HepG2 (cell line): ENCODE measurements around the gene LSMEM2. TPM values are rescaled to one million over a fixed set of nuclear protein-coding genes. Genes with fewer than 3 reads are reported as not detected.

ENCODE experiments used
- ATAC-seq: fragments of 200-7000 bp; cut with Tn5 transposase; 3 replicates; pipeline ENCODE4 v1.9.1; 2020; ENCODE audit warnings: mild to moderate bottlenecking, moderate library complexity
- BruUV-seq: library from RNA; stranded (reverse); fragments of 400-500 nt; replicated peaks from 2 replicates; lab custom pipeline; 2021; lab: Mats Ljungman, UMichigan
- CTCF ChIA-PET: fragments of 300-600 bp; formaldehyde crosslinking; extraction: SDS; loops from one replicate; lab custom pipeline; 2021; ENCODE audit warnings: low total read pairs, inconsistent platforms, low intra/inter-chr PET ratio; lab: Yijun Ruan, JAX
- POLR2A ChIA-PET: fragments of 350-600 bp; sonication (Branson Sonifier 250); formaldehyde crosslinking; loops from one replicate; lab custom pipeline; 2020; ENCODE audit warnings: antibody characterized with exemption, inconsistent platforms; lab: Yijun Ruan, JAX
- DNase-seq: peaks from one replicate; pipeline ENCODE4 v3.0.0-alpha.2; 2015; ENCODE audit warnings: low spot score
- FAIRE-seq: peaks from 3 replicates; lab custom pipeline; 2011; peaks lifted over from hg19 to GRCh38; lab: Jason Lieb, UNC
- H2AFZ ChIP-seq: one replicate; pipeline ENCODE4 v1.6.1; 2011; ENCODE audit warnings: low read length, inconsistent platforms
- H3K27ac ChIP-seq: fragments of 300-600 bp; 3 replicates; pipeline ENCODE4 v1.8.0; 2011; ENCODE audit warnings: mixed run types, mild to moderate bottlenecking, mixed read lengths, low read length, inconsistent platforms; ENCODE audit not compliant: insufficient read depth; ENCODE audit errors: extremely low read length
- H3K27me3 ChIP-seq, 2 experiments: fragments of 200-600 bp in 1 of 2; 2 replicates in 1 of 2; 3 replicates in 1 of 2; pipeline versions ENCODE4 v1.6.0 to v1.8.0; 2011; ENCODE audit warnings: low read length in 2 of 2, mild to moderate bottlenecking in 2 of 2, moderate library complexity in 2 of 2, inconsistent platforms in 1 of 2; ENCODE audit not compliant: insufficient read depth in 2 of 2, control insufficient read depth in 1 of 2
- H3K36me3 ChIP-seq, 2 experiments: fragments of 200-600 bp in 1 of 2; replicated peaks in 1 of 2; 2 replicates in 1 of 2; 3 replicates in 1 of 2; pipeline versions ENCODE4 v1.5.1 to v1.8.0; 2011; ENCODE audit warnings: low read length in 2 of 2, inconsistent platforms in 1 of 2; ENCODE audit not compliant: insufficient read depth in 2 of 2, control insufficient read depth in 1 of 2
- H3K4me1 ChIP-seq: 2 replicates; pipeline ENCODE4 v1.5.1; 2012; ENCODE audit warnings: low read length, inconsistent platforms; ENCODE audit not compliant: insufficient read depth
- H3K4me2 ChIP-seq: 2 replicates; pipeline ENCODE4 v1.6.0; 2011; ENCODE audit warnings: low read depth, low read length, inconsistent platforms
- H3K4me3 ChIP-seq, 3 experiments: fragments of 200-600 bp in 1 of 3; sonication (generic), shearing (Covaris generic) in 1 of 3; replicated peaks in 1 of 3; 2 replicates each; pipeline ENCODE4 v1.5.1; 2011 to 2016; ENCODE audit warnings: low read length in 3 of 3, inconsistent platforms in 2 of 3, low read depth in 2 of 3, mild to moderate bottlenecking in 2 of 3, control low read depth in 1 of 3, mixed read lengths in 1 of 3; ENCODE audit not compliant: insufficient read depth in 1 of 3
- H3K79me2 ChIP-seq: one replicate; pipeline ENCODE4 v1.6.1; 2011; ENCODE audit warnings: low read length, inconsistent platforms; ENCODE audit not compliant: insufficient read depth
- H3K9ac ChIP-seq: 2 replicates; pipeline ENCODE4 v1.6.0; 2011; ENCODE audit warnings: mild to moderate bottlenecking, low read depth, low read length, inconsistent platforms; ENCODE audit not compliant: insufficient read depth
- H3K9me3 ChIP-seq: 2 replicates; pipeline ENCODE4 v1.5.1; 2012; ENCODE audit warnings: mild to moderate bottlenecking, low read length
- H4K20me1 ChIP-seq: 2 replicates; pipeline ENCODE4 v1.6.0; 2011; ENCODE audit warnings: inconsistent platforms, mild to moderate bottlenecking, low read length, moderate library complexity; ENCODE audit not compliant: insufficient read depth
- GFI1 ChIP-seq: sonication (generic); formaldehyde crosslinking; IDR thresholded peaks from 2 replicates; pipeline ENCODE4 v1.5.0; 2020; ENCODE audit warnings: missing genetic modification reagents, mild to moderate bottlenecking, borderline replicate concordance
- HES4 ChIP-seq: sonication (generic); formaldehyde crosslinking; IDR thresholded peaks from 2 replicates; pipeline ENCODE4 v1.9.0; 2021; ENCODE audit warnings: mild to moderate bottlenecking, missing genetic modification reagents, borderline replicate concordance
- HNRNPL ChIP-seq: fragments of 200-400 bp; formaldehyde crosslinking; IDR thresholded peaks from 2 replicates; pipeline ENCODE4 v1.6.1; 2017; ENCODE audit warnings: mild to moderate bottlenecking, low read depth, low read length
- KDM3A ChIP-seq: IDR thresholded peaks from 2 replicates; pipeline ENCODE4 v1.6.1; 2018; ENCODE audit warnings: low read depth, missing compliant biosample characterization
- RFX3 ChIP-seq: IDR thresholded peaks from 2 replicates; pipeline ENCODE4 v1.6.1; 2016; ENCODE audit warnings: missing biosample characterization, missing genetic modification reagents
- SIX4 ChIP-seq: sonication (generic); formaldehyde crosslinking; IDR thresholded peaks from 2 replicates; pipeline ENCODE4 v1.4.0; 2020; ENCODE audit warnings: missing genetic modification reagents
- SMAD9 ChIP-seq: sonication (generic); formaldehyde crosslinking; IDR thresholded peaks from 2 replicates; pipeline ENCODE4 v1.5.1; 2020; ENCODE audit warnings: mild to moderate bottlenecking, missing genetic modification reagents
- ZMYM2 ChIP-seq: sonication (generic); formaldehyde crosslinking; IDR thresholded peaks from 2 replicates; pipeline ENCODE4 v1.8.0; 2022; ENCODE audit warnings: mild to moderate bottlenecking, missing genetic modification reagents
- ZNF180 ChIP-seq: sonication (generic); formaldehyde crosslinking; IDR thresholded peaks from 2 replicates; pipeline ENCODE4 v1.4.0; 2020; ENCODE audit warnings: low read depth, missing genetic modification reagents, borderline replicate concordance
- ZNF232 ChIP-seq: sonication (generic); formaldehyde crosslinking; IDR thresholded peaks from 2 replicates; pipeline ENCODE4 v1.4.0; 2020; ENCODE audit warnings: missing genetic modification reagents, borderline replicate concordance
- ZNF292 ChIP-seq: sonication (generic); formaldehyde crosslinking; IDR thresholded peaks from 2 replicates; pipeline ENCODE4 v1.8.1; 2022; ENCODE audit warnings: mild to moderate bottlenecking, low read depth, missing genetic modification reagents, borderline replicate concordance
- ZNF496 ChIP-seq: sonication (generic); formaldehyde crosslinking; IDR thresholded peaks from 2 replicates; pipeline ENCODE4 v1.8.1; 2023; ENCODE audit warnings: mild to moderate bottlenecking, moderate library complexity, missing genetic modification reagents; ENCODE audit not compliant: insufficient replicate concordance
- ZNF577 ChIP-seq: sonication (generic); formaldehyde crosslinking; IDR thresholded peaks from 2 replicates; pipeline ENCODE4 v1.4.0; 2020; ENCODE audit warnings: mild to moderate bottlenecking, low read depth, missing genetic modification reagents, borderline replicate concordance
- ZNF737 ChIP-seq: sonication (generic); formaldehyde crosslinking; IDR thresholded peaks from 2 replicates; pipeline ENCODE4 v1.5.0; 2020; ENCODE audit warnings: missing genetic modification reagents, mild to moderate bottlenecking, borderline replicate concordance
- ZNF781 ChIP-seq: sonication (generic); formaldehyde crosslinking; IDR thresholded peaks from 2 replicates; pipeline ENCODE4 v1.5.1; 2020; ENCODE audit warnings: borderline replicate concordance, mild to moderate bottlenecking, missing genetic modification reagents; ENCODE audit errors: not compliant biosample characterization
- ZSCAN12 ChIP-seq: sonication (generic); formaldehyde crosslinking; IDR thresholded peaks from 2 replicates; pipeline ENCODE4 v1.9.0; 2021; ENCODE audit warnings: mild to moderate bottlenecking, missing genetic modification reagents
- WGBS: methylation state at CpG from one replicate; pipeline ENCODE4 v1.1.6; 2017; ENCODE audit warnings: low lambda C conversion rate; 5-methylcytosine and 5-hydroxymethylcytosine counted together
- in situ Hi-C: cut with HindIII; loops from 2 replicates; pipeline ENCODE4 v1.10.0; 2017; ENCODE audit warnings: low pct_unique_long_range_greater_than_20kb; ENCODE audit not compliant: extremely low pct_ligation_motif_present
- intact Hi-C: fragments of 100-400 bp; cut with micrococcal nuclease; formaldehyde crosslinking; loops from one replicate; pipeline ENCODE4 v1.10.0; 2022; ENCODE audit not compliant: unreplicated experiment
- polyA plus RNA-seq, 8 experiments: library from polyadenylated mRNA; depleted of rRNA in 3 of 8; stranded (reverse) in 7 of 8; unstranded in 1 of 8; fragments of >200 nt; fragmentation: Illumina TruSeq in 4 of 8; extraction: Trizol in 4 of 8; gene quantifications; 2 replicates each; pipeline versions ENCODE4 v1.2.1 to v1.2.3, GENCODE V29; 2011 to 2016; ENCODE audit warnings: low read depth in 4 of 8, missing spikeins in 1 of 8, mixed read lengths in 1 of 8; ENCODE audit not compliant: insufficient read depth in 1 of 8
- total RNA-seq, 5 experiments: library from RNA; depleted of rRNA; stranded (reverse); fragments of >200 nt; fragmentation: Illumina TruSeq; extraction: Trizol; gene quantifications; 2 replicates each; pipeline ENCODE4 v1.2.3, GENCODE V29; 2016; ENCODE audit warnings: low read depth in 1 of 5
- TF ChIP-seq, protein P1 (sequence below): sonication (generic); formaldehyde crosslinking; IDR thresholded peaks from 2 replicates; pipeline ENCODE4 v1.4.0; 2020; ENCODE audit warnings: mild to moderate bottlenecking, missing genetic modification reagents
- TF ChIP-seq, protein P2 (sequence below): sonication (generic); formaldehyde crosslinking; IDR thresholded peaks from 2 replicates; pipeline ENCODE4 v1.8.1; 2023; ENCODE audit warnings: mild to moderate bottlenecking, missing genetic modification reagents
- TF ChIP-seq, protein P3 (sequence below): sonication (generic); formaldehyde crosslinking; IDR thresholded peaks from 2 replicates; pipeline ENCODE4 v1.5.1; 2020; ENCODE audit warnings: mild to moderate bottlenecking, missing genetic modification reagents, moderate library complexity

Gene LSMEM2
- total and polyA plus RNA-seq, 2 of the 13 experiments (the other 11 are each of a cell fraction or from before 2014, with no cell fraction given), result 0.07 to 0.41 TPM

DNA sequence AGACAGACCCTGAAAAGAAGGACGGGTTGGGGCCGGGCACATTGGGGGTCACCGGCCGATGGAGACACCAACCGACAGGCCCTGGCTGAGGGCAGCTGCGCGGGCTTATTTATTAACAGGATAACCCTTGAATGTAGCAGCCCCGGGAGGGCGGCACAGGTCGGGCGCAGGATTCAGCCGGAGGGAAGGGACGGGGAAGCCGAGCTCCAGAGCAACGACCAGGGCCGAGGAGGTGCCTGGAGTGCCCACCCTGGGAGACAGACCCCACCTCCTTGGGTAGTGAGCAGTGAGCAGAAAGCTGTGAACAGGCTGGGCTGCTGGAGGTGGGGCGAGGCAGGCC is 2.2 kb upstream of the LSMEM2 start:
- intact Hi-C loops, result no loop called here
- no peaks in the 10 kb centered on the region for H3K27me3 ChIP-seq
- BruUV-seq, result no TSS peak
- in situ Hi-C loops, result loop anchor here (10.0 kb wide), 1 partner anchor 82 kb away; the partner anchor contains the start of gene GNAT1
- H2AFZ ChIP-seq, result no peak overlapping the region
- H3K4me1 ChIP-seq, result peaks cover 46% of the 10 kb centered on the region
- CTCF ChIA-PET, result no interaction called here
- POLR2A ChIA-PET, result interaction anchor here (0.7 to 1.7 kb wide), 4 partner anchors 12 to 71 kb away, joined by 3 to 7 read pairs (median 4); partner anchors contain the start of genes HYAL3, IFRD2 and NAA80
- no peak for ATAC-seq
- FAIRE-seq, result no peak
- no peak overlapping the region for H3K4me2 ChIP-seq
- H3K4me3 ChIP-seq, result no peak overlapping the region
- peaks cover 7% of the 10 kb centered on the region for H3K79me2 ChIP-seq
- H3K9ac ChIP-seq, result no peak overlapping the region
- H3K9me3 ChIP-seq, result no peaks in the 10 kb centered on the region
- TF ChIP-seq, protein P1, sequence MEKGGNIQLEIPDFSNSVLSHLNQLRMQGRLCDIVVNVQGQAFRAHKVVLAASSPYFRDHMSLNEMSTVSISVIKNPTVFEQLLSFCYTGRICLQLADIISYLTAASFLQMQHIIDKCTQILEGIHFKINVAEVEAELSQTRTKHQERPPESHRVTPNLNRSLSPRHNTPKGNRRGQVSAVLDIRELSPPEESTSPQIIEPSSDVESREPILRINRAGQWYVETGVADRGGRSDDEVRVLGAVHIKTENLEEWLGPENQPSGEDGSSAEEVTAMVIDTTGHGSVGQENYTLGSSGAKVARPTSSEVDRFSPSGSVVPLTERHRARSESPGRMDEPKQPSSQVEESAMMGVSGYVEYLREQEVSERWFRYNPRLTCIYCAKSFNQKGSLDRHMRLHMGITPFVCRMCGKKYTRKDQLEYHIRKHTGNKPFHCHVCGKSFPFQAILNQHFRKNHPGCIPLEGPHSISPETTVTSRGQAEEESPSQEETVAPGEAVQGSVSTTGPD, result no peak
- TF ChIP-seq RFX3, result no peak
- no peak for TF ChIP-seq SIX4 (CRISPR knock-in tag)
- TF ChIP-seq HES4 (CRISPR knock-in tag), result no peak
- TF ChIP-seq, protein P2, sequence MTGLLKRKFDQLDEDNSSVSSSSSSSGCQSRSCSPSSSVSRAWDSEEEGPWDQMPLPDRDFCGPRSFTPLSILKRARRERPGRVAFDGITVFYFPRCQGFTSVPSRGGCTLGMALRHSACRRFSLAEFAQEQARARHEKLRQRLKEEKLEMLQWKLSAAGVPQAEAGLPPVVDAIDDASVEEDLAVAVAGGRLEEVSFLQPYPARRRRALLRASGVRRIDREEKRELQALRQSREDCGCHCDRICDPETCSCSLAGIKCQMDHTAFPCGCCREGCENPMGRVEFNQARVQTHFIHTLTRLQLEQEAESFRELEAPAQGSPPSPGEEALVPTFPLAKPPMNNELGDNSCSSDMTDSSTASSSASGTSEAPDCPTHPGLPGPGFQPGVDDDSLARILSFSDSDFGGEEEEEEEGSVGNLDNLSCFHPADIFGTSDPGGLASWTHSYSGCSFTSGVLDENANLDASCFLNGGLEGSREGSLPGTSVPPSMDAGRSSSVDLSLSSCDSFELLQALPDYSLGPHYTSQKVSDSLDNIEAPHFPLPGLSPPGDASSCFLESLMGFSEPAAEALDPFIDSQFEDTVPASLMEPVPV (CRISPR knock-in tag), result no peak
- TF ChIP-seq HNRNPL, result no peak
- no peak for TF ChIP-seq ZNF232 (CRISPR knock-in tag)
- TF ChIP-seq ZNF496, result no peak
- TF ChIP-seq ZNF781 (CRISPR knock-in tag), result no peak
- no peak for TF ChIP-seq ZNF292 (CRISPR knock-in tag)
- no peak for TF ChIP-seq ZNF180 (CRISPR knock-in tag)
- no peak for TF ChIP-seq ZMYM2
- no peak for TF ChIP-seq ZNF577 (CRISPR knock-in tag)
- TF ChIP-seq, protein P3, sequence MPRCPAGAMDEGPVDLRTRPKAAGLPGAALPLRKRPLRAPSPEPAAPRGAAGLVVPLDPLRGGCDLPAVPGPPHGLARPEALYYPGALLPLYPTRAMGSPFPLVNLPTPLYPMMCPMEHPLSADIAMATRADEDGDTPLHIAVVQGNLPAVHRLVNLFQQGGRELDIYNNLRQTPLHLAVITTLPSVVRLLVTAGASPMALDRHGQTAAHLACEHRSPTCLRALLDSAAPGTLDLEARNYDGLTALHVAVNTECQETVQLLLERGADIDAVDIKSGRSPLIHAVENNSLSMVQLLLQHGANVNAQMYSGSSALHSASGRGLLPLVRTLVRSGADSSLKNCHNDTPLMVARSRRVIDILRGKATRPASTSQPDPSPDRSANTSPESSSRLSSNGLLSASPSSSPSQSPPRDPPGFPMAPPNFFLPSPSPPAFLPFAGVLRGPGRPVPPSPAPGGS (CRISPR knock-in tag), result no peak
- TF ChIP-seq SMAD9, result no peak
- TF ChIP-seq ZSCAN12 (CRISPR knock-in tag), result no peak
- no peak for TF ChIP-seq ZNF737 (CRISPR knock-in tag)
- TF ChIP-seq GFI1, result no peak
- TF ChIP-seq KDM3A (CRISPR knock-in tag), result no peak
- H3K27ac ChIP-seq, result no peak overlapping the region
- H4K20me1 ChIP-seq, result no peaks in the 10 kb centered on the region; the same call in 1 of the 2 replicates
- DNase-seq, result no peak
- H3K36me3 ChIP-seq, result peaks cover 14 to 30% of the 10 kb centered on the region in 2 experiments
- WGBS, result 95% methylated on average over 17 of the region's 17 CpGs
